ENCODE data around the gene CFAP73.

CFAP73 gene

DNA sequence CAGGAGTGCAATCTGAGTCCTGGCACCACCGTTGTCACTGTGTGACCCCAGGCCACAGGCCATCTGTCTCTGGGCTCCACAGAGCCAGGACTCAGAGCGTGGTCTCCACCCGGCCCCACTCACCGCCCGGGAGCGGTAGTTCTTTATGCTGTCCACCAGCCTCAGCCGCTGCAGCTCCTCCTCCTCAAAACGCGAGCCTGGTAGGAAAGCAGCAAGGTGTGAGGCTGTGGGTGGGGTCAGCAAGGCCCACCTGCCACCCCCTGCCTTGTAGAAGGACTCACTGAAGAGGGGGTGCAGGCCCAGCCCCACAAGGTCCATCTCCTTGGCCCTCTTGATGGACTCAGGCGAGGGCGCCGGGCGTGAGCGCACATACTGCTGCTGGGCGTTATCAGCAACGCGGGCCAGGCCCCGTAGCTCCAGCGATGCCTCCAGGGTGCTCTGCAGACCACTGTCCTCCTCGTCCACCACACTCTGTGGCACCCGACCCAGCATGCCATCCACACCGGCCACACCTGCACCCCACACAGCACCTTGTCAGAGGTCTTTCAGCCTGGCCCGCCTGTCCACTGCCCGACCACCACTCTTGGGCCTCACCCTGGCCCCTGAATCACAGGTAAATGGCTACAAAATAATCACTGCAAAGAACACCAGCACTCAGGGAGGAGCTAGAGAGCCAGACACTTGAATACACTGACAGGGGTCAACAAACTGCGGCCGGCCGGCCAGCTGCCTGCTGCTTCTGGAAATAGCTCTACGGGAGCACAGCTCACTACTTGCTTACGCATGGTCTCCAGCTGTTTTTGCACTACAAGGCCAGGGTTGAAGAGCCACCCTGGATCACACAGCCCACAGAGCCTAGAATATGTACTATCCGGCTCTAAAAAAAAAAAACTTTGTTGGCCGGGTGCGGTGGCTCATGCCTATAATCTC, 16.3 kb downstream of the CFAP73 start:
- Histone ChIP-seq H2AFZ (ENCODE audit: insufficient read depth, low read length, poor library complexity) (no peak overlapping the region), H4K91ac (ENCODE audit: low read depth, low read length) (no peak overlapping the region), H2BK5ac (ENCODE audit: low read depth, low read length, poor library complexity) (no peak overlapping the region), H3K27ac (ENCODE audit: low read depth, low read length) (no peak overlapping the region), H3K14ac (ENCODE audit: low read length) (no peak overlapping the region), H3K4ac (ENCODE audit: low read depth, low read length) (no peak overlapping the region), H3K9me3 (ENCODE audit: insufficient read depth, low read depth, low read length) (no peaks in the 10 kb centered on the region), H3K79me1 (ENCODE audit: low read length) (no peaks in the 10 kb centered on the region), H3K18ac (ENCODE audit: low read length) (no peak overlapping the region), H3K27me3 (ENCODE audit: insufficient read depth, low read length) (no peaks in the 10 kb centered on the region), H4K12ac (ENCODE audit: low read depth, low read length) (no peak overlapping the region), H3K9ac (ENCODE audit: low read length) (no peak overlapping the region), H3K79me2 (ENCODE audit: control insufficient read depth, insufficient read depth, low read length, poor library complexity) (no peaks in the 10 kb centered on the region), H3K36me3 (ENCODE audit: control insufficient read depth in 1 of 2, insufficient read depth in 2 of 2, low read length in 2 of 2) (peaks cover 75 to 78% of the 10 kb centered on the region in 2 experiments), H3K23ac (ENCODE audit: low read length) (no peak overlapping the region), H3K4me1 (ENCODE audit: control insufficient read depth in 1 of 2, insufficient read depth in 2 of 2, low read length in 2 of 2) (no peaks in the 10 kb centered on the region), H3K4me3 (ENCODE audit: low read depth, low read length) (no peak overlapping the region), H4K8ac (ENCODE audit: low read depth, low read length) (no peak overlapping the region), H3K4me2 (ENCODE audit: low read length) (no peak overlapping the region), H2BK120ac (ENCODE audit: insufficient read depth, low read length, poor library complexity) (no peak overlapping the region), H2AK5ac (ENCODE audit: low read length) (no peak overlapping the region), H2BK12ac (ENCODE audit: low read length) (no peak overlapping the region)
- no peak for DNase-seq
- no CpG with 5 or more reads among the region's 32 CpGs for WGBS (ENCODE audit: extremely low coverage, insufficient coverage, insufficient read length)

- no peak overlapping the region for H3K14ac ChIP-seq (ENCODE audit: low read length)
- H2BK12ac ChIP-seq (ENCODE audit: low read length) = no peak overlapping the region
- H3K27ac ChIP-seq (ENCODE audit: low read depth, low read length) = no peak overlapping the region
- no peak overlapping the region for H4K12ac ChIP-seq (ENCODE audit: low read depth, low read length)
- no peak overlapping the region for H3K23ac ChIP-seq (ENCODE audit: low read length)
- H2BK120ac ChIP-seq (ENCODE audit: insufficient read depth, low read length, poor library complexity) = no peak overlapping the region
- H2AFZ ChIP-seq (ENCODE audit: insufficient read depth, low read length, poor library complexity) = no peak overlapping the region
- no CpG with 5 or more reads among the region's 10 CpGs for WGBS (ENCODE audit: extremely low coverage, insufficient coverage, insufficient read length)
- no peaks in the 10 kb centered on the region for H3K79me1 ChIP-seq (ENCODE audit: low read length)
- H2BK5ac ChIP-seq (ENCODE audit: low read depth, low read length, poor library complexity) = no peak overlapping the region
- no peak overlapping the region for H3K9ac ChIP-seq (ENCODE audit: low read length)
- no peak overlapping the region for H4K91ac ChIP-seq (ENCODE audit: low read depth, low read length)
- peaks cover 77 to 83% of the 10 kb centered on the region in 2 experiments for H3K36me3 ChIP-seq (ENCODE audit: control insufficient read depth in 1 of 2, insufficient read depth in 2 of 2, low read length in 2 of 2)
- no peak for DNase-seq
- H2AK5ac ChIP-seq (ENCODE audit: low read length) = no peak overlapping the region
- no peak overlapping the region for H3K4me2 ChIP-seq (ENCODE audit: low read length)
- no peaks in the 10 kb centered on the region for H3K79me2 ChIP-seq (ENCODE audit: control insufficient read depth, insufficient read depth, low read length, poor library complexity)
- no peak overlapping the region for H3K4me3 ChIP-seq (ENCODE audit: low read depth, low read length)
- no peaks in the 10 kb centered on the region for H3K9me3 ChIP-seq (ENCODE audit: insufficient read depth, low read depth, low read length)
- H3K18ac ChIP-seq (ENCODE audit: low read length) = no peak overlapping the region
- no peak overlapping the region for H3K4ac ChIP-seq (ENCODE audit: low read depth, low read length)
- H3K4me1 ChIP-seq (ENCODE audit: control insufficient read depth in 1 of 2, insufficient read depth in 2 of 2, low read length in 2 of 2) = no peaks in the 10 kb centered on the region
- H4K8ac ChIP-seq (ENCODE audit: low read depth, low read length) = no peak overlapping the region
- H3K27me3 ChIP-seq (ENCODE audit: insufficient read depth, low read length) = no peaks in the 10 kb centered on the region
Measured at GRCh38 chr12:113167868-113168267, 18.3 kb downstream of the CFAP73 start.

GRCh38 chr12:113169697-113170096, 20.2 kb downstream of the CFAP73 start:
- no peak overlapping the region for H2BK12ac ChIP-seq (ENCODE audit: low read length)
- H3K4me2 ChIP-seq (ENCODE audit: low read length) = no peak overlapping the region
- no peak overlapping the region for H3K23ac ChIP-seq (ENCODE audit: low read length)
- no peak overlapping the region for H3K18ac ChIP-seq (ENCODE audit: low read length)
- H3K4me3 ChIP-seq (ENCODE audit: low read depth, low read length) = no peak overlapping the region
- no peak overlapping the region for H2BK5ac ChIP-seq (ENCODE audit: low read depth, low read length, poor library complexity)
- no CpG with 5 or more reads among the region's 13 CpGs for WGBS (ENCODE audit: extremely low coverage, insufficient coverage, insufficient read length)
- H4K8ac ChIP-seq (ENCODE audit: low read depth, low read length) = no peak overlapping the region
- H2AK5ac ChIP-seq (ENCODE audit: low read length) = no peak overlapping the region
- H3K36me3 ChIP-seq (ENCODE audit: control insufficient read depth in 1 of 2, insufficient read depth in 2 of 2, low read length in 2 of 2) = peaks cover 78 to 86% of the 10 kb centered on the region in 2 experiments
- H2AFZ ChIP-seq (ENCODE audit: insufficient read depth, low read length, poor library complexity) = no peak overlapping the region
- H3K9me3 ChIP-seq (ENCODE audit: insufficient read depth, low read depth, low read length) = no peaks in the 10 kb centered on the region
- H3K4me1 ChIP-seq (ENCODE audit: control insufficient read depth in 1 of 2, insufficient read depth in 2 of 2, low read length in 2 of 2) = no peaks in the 10 kb centered on the region
- H3K79me2 ChIP-seq (ENCODE audit: control insufficient read depth, insufficient read depth, low read length, poor library complexity) = no peaks in the 10 kb centered on the region
- no peak overlapping the region for H3K9ac ChIP-seq (ENCODE audit: low read length)
- no peak overlapping the region for H4K12ac ChIP-seq (ENCODE audit: low read depth, low read length)
- H3K4ac ChIP-seq (ENCODE audit: low read depth, low read length) = no peak overlapping the region
- H3K27me3 ChIP-seq (ENCODE audit: insufficient read depth, low read length) = no peaks in the 10 kb centered on the region
- H3K14ac ChIP-seq (ENCODE audit: low read length) = no peak overlapping the region
- H2BK120ac ChIP-seq (ENCODE audit: insufficient read depth, low read length, poor library complexity) = no peak overlapping the region
- no peak overlapping the region for H3K27ac ChIP-seq (ENCODE audit: low read depth, low read length)
- no peak overlapping the region for H4K91ac ChIP-seq (ENCODE audit: low read depth, low read length)
- DNase-seq = no peak
- no peaks in the 10 kb centered on the region for H3K79me1 ChIP-seq (ENCODE audit: low read length)

GRCh38 chr12:113170457-113170856, 20.9 kb downstream of the CFAP73 start:
- H3K4me3 ChIP-seq (ENCODE audit: low read depth, low read length) = no peak overlapping the region
- H3K9ac ChIP-seq (ENCODE audit: low read length) = no peak overlapping the region
- H4K91ac ChIP-seq (ENCODE audit: low read depth, low read length) = no peak overlapping the region
- no peak overlapping the region for H2AK5ac ChIP-seq (ENCODE audit: low read length)
- no peak overlapping the region for H3K4ac ChIP-seq (ENCODE audit: low read depth, low read length)
- no peak overlapping the region for H3K23ac ChIP-seq (ENCODE audit: low read length)
- no peak overlapping the region for H2BK12ac ChIP-seq (ENCODE audit: low read length)
- no peak overlapping the region for H3K14ac ChIP-seq (ENCODE audit: low read length)
- H2BK5ac ChIP-seq (ENCODE audit: low read depth, low read length, poor library complexity) = no peak overlapping the region
- no peak overlapping the region for H2BK120ac ChIP-seq (ENCODE audit: insufficient read depth, low read length, poor library complexity)
- H4K12ac ChIP-seq (ENCODE audit: low read depth, low read length) = no peak overlapping the region
- no CpG with 5 or more reads among the region's 5 CpGs for WGBS (ENCODE audit: extremely low coverage, insufficient coverage, insufficient read length)
- H2AFZ ChIP-seq (ENCODE audit: insufficient read depth, low read length, poor library complexity) = no peak overlapping the region
- no peaks in the 10 kb centered on the region for H3K79me2 ChIP-seq (ENCODE audit: control insufficient read depth, insufficient read depth, low read length, poor library complexity)
- DNase-seq = no peak
- H3K79me1 ChIP-seq (ENCODE audit: low read length) = no peaks in the 10 kb centered on the region
- no peaks in the 10 kb centered on the region for H3K9me3 ChIP-seq (ENCODE audit: insufficient read depth, low read depth, low read length)
- no peaks in the 10 kb centered on the region for H3K4me1 ChIP-seq (ENCODE audit: control insufficient read depth in 1 of 2, insufficient read depth in 2 of 2, low read length in 2 of 2)
- H3K27ac ChIP-seq (ENCODE audit: low read depth, low read length) = no peak overlapping the region
- H3K4me2 ChIP-seq (ENCODE audit: low read length) = no peak overlapping the region
- H4K8ac ChIP-seq (ENCODE audit: low read depth, low read length) = no peak overlapping the region
- H3K18ac ChIP-seq (ENCODE audit: low read length) = no peak overlapping the region
- peaks cover 75 to 83% of the 10 kb centered on the region in 2 experiments for H3K36me3 ChIP-seq (ENCODE audit: control insufficient read depth in 1 of 2, insufficient read depth in 2 of 2, low read length in 2 of 2)
- no peaks in the 10 kb centered on the region for H3K27me3 ChIP-seq (ENCODE audit: insufficient read depth, low read length)
